Measurements from ENCODE around the gene CHN1.
A peak's percentile ranks its signal among the peaks of the same experiment; 100 is the strongest.

The CHN1 gene

DNA sequence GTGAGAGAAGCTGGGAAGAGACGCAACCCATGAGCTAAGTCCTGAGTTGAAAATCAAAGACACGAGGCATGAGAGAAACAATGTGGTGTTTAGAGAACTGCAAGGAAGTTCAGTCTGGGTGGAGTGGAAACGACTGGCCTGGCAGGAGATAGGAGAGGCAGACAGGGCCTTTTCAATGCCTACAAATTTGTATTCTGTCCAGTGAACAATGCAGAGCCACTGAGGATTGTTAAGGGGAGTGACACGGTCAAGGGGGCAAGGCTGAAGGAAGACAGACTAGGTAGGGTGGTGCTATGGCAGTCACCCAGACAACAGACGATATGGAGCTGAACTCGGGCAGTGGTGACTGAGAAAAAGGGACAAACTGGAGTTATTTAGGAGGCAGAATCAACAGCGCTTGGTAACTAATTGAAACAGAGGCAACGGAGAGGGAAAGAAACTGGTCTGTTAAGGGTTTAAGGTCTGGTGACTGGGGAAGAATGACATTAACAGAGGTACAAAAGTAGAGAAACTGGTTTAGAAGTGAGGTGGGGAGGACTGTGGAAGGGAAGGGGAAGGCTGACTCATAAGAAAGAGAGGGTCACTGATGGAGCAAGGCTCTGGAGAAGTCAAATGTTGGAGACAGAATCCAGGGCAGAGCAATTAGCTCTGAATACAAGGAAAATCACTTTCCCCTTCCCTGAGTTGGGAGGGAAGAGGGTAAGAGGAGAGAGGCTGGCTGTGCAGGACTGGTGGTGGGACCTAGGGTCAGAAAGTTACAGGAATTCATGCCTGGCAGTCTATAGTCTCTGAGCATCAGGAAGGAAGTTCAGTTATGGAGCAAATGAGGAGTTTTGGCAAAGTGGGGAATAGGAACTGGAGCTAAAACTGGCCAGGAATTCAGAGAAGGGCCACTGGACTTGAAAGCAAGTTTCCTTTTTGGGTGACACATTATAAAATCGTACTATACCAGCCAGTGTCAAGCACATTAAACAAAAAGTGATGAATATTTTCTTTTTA, 177.5 kb downstream of the CHN1 start:
- no peak for DNase-seq (ENCODE audit: low read depth in 2 of 2)

GRCh38 chr2:174826051-174826450, 179.1 kb downstream of the CHN1 start:
- DNase-seq (ENCODE audit: low read depth in 2 of 2): no peak

GRCh38 chr2:174824068-174824467, 181.1 kb downstream of the CHN1 start:
- DNase-seq (ENCODE audit: low read depth in 2 of 2): no peak

GRCh38 chr2:174821628-174822027, 183.6 kb downstream of the CHN1 start:
- DNase-seq (ENCODE audit: low read depth in 2 of 2): no peak

DNA sequence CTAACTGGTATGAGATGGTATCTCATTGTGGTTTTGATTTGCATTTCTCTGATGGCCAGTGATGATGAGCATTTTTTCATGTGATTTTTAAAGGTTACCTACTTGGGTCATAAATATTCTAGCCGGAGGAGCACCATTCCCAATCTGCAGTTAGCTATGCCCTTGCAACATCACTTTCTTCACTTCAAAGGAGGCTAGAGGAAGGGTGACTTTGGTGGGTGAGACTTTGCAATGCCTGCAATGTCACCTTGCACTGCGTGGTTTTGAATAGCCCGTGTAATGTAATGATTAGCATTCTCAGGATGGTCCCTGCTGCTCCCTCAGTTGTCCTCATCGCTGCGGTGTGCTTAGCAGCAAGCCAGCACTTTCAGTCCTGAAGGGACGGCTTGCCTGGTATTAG, 184.8 kb downstream of the CHN1 start:
- DNase-seq (ENCODE audit: low read depth in 2 of 2): no peak

- no peak for DNase-seq (ENCODE audit: low read depth in 2 of 2)
Observed at GRCh38 chr2:174815526-174815925, 189.7 kb downstream of the CHN1 start.

- DNase-seq (ENCODE audit: low read depth in 2 of 2): no peak
Observed at GRCh38 chr2:174812037-174812436, 193.1 kb downstream of the CHN1 start.

DNA sequence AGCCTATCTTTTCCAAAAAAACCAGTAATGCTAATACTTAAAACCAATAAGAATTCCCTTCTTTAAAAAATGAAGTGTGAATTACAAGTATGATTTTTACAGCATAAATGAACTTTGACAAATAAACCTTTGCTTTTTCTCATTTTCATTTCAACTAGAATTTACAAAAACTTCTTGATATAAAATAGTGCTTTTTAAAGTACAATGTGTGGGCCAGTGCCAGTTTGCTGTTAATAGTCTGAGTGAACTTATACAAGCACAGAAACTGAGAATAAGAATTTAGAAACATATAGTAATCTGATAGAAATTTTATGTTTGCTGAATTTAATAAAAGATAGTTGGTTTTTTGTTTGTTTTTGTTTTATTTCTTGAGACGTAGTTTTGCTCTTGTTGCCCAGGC, 197.2 kb downstream of the CHN1 start:
- DNase-seq (ENCODE audit: low read depth in 2 of 2): no peak

DNA sequence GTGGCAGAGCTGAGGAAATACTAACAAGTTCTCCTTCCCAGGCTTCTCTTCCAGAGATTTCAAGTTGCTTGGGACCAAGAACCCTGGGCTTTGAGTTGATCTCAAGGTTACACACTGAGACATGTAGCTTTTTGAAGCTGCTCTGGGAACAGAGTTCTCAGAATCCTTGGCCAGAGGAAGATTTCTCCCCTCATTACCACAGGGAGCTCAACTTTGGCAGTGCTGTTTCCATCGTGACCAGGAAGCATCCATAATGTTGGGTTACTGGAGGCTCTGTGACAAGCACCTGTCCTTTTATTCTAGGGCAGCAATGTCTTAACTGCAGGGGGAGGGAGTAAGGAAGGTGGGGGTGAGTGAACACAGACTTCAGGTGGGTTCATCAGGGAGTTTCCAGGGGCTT, 199.4 kb downstream of the CHN1 start:
- no peak for DNase-seq (ENCODE audit: low read depth in 2 of 2)

GRCh38 chr2:174802459-174802858, 202.7 kb downstream of the CHN1 start:
- DNase-seq (ENCODE audit: low read depth in 2 of 2): no peak

GRCh38 chr2:174800436-174801205, 204.6 kb downstream of the CHN1 start:
- no peak for DNase-seq (ENCODE audit: low read depth in 2 of 2)

DNA sequence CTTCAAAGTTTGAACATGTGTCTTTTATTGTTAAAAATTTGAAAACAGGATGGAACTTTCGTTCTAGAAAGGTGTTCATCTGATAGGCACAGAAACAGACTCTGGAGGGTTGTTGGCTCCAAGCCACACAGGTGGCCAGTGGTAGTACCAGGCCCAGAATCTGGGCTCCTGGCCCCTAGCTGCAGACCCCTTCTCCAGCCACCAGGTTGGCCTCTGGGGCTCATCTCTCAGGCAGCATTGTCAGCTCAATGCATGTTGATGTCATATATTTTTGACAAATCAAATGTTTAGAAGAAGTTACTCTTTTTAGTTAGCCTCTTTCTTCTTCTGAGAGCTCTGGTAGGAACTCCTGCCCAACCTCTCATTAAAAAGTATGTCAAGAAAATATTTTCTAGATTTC, 206.4 kb downstream of the CHN1 start:
- no peak for DNase-seq (ENCODE audit: low read depth in 2 of 2)

- no peak for DNase-seq (ENCODE audit: low read depth in 2 of 2)
Observed at GRCh38 chr2:174797781-174798276, 207.4 kb downstream of the CHN1 start.

- DNase-seq (ENCODE audit: low read depth in 2 of 2): no peak
Observed at GRCh38 chr2:174796319-174796771, 208.8 kb downstream of the CHN1 start.

GRCh38 chr2:174794851-174795374, 210.3 kb downstream of the CHN1 start:
- DNase-seq (ENCODE audit: low read depth in 2 of 2): peak in 1 of 2 donors; percentile 28

DNA sequence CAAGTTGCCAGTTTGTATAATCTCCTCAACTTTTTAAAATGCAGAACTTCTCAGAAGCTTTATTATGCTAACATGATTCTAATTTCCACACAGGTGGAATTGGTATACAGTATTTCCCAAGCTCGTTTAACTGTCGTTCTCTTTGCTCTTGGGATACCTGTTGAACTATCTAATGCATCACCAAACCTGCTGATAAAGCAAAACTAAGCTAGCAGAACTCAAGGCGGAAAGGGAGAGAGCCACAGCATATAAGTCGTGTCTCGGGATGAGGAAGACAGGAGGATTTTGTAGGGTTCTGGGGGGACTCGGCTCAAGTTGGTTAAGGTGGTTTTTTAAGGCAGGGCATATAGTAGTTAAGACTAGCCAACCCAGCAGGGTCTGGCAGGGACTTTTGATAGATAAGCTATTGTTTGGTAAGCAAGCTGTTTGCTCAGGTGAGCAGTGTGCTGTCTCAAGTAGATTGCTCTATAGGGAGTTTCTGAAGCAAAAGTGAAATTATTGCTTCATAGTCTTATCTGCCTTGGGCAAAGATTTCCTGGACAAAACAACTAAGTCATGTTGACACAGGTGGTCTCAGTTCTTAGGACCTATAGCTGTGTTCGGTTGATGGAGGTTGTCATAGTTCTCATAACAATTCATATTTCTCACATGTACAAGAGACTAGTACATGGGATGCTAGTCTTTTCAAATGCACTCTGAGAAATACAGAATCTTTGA, 212.7 kb downstream of the CHN1 start:
- no peak for DNase-seq (ENCODE audit: low read depth in 2 of 2)

DNA sequence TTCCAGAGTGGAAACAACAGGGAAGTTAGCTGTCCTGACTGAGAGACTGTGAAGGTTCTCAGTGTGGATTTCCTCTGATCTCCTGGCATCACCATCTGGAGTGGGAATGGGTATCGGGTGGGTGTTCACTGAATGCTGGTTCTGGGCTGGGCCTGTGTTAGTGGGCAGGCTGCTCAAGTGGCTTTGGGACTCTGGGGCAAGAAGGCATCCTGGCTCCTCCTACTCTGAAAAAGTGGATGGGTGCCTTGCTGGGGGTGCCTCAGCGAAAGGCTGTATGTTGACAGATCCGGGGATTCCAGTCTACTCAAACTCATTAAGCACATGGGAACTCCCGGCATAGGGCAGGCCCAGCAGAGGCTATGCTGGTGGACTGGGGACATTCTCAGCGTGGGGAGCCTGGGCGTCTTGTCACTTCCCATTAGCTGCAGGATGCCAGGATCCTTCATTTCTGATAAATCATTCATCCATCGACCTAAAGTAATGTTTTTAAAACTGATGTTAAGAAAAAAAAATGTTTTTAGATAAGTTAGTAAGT, 213.4 kb downstream of the CHN1 start:
- DNase-seq (ENCODE audit: low read depth in 2 of 2): no peak

GRCh38 chr2:174791020-174791419, 214.2 kb downstream of the CHN1 start:
- DNase-seq (ENCODE audit: low read depth in 2 of 2): no peak

DNA sequence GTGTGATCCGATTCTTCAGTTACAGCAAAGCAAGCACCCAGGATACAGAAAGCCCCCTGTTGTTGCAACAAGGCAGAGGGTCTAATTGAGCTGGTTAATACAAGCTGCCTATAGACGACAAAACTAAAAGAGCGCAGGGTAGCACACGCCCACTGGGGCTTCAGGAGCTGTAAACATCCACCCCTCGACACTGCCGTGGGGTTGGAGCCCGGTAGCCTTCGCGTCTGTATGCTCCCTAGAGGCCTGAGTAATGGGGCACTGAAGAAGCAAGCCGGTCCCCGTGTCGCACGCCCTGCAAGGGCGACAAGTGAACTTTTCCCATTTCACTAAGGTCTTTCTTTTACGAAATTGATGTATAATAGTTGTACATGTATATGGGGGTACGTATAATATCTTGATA, 216.2 kb downstream of the CHN1 start:
- DNase-seq (ENCODE audit: low read depth in 2 of 2): no peak

- DNase-seq (ENCODE audit: low read depth in 2 of 2): no peak
Observed at GRCh38 chr2:174788291-174788929, 216.8 kb downstream of the CHN1 start.

Measured in stimulated activated CD4-positive, alpha-beta T cell treated with anti-CD3 and anti-CD28 coated beads, Interleukin-4, amount 100 ng/mL, for 48 hours (primary cell).